CD4-positive, alpha-beta T cell treated with Interleukin-1 beta for 1 hour (primary cell): Measurements from ENCODE around the gene SYNPO2.

Experiments
- DNase-seq, 2 donors: peaks; one replicate each; pipeline ENCODE4 v3.0.0-alpha.2; 2020 to 2022

SYNPO2 gene

DNA sequence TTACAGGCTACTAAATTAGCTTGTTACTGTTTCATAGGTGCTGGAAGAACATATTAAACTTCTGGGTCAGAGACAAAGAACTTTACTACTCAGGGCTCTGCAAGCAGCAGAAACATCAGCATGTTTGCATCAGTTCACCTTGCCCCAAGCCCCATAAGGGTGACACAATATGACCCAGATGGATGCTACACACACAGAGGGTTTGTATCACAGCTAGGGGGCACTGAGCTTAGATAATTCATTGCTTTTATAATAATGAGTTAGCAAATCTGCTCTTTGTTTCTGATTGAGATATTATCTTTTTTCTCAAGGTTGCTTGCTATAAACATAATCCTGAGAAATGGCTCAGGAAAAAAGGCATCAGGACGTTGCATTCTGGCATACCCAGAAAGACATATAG is 4.8 kb upstream of the SYNPO2 start:
- DNase-seq: no peak

DNA sequence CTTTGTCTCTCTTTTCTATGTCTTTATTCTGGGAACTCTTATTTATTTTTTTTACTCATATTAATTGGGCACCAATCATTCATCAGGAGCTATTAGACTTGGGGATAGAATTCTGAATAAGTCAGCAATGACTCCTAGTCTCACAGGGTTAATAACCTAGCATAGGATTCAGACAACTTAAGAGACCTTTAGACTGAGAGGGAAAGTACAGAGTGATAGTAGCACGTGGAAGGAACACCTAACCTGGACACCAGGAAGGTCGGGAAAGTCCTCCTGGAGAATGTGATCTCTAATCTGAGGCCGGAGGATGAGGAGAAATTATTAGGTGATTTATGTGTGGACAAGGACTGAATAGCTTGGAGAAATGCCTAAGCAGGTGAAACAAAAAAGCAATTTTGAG is 3.9 kb upstream of the SYNPO2 start:
- no peak for DNase-seq

DNA sequence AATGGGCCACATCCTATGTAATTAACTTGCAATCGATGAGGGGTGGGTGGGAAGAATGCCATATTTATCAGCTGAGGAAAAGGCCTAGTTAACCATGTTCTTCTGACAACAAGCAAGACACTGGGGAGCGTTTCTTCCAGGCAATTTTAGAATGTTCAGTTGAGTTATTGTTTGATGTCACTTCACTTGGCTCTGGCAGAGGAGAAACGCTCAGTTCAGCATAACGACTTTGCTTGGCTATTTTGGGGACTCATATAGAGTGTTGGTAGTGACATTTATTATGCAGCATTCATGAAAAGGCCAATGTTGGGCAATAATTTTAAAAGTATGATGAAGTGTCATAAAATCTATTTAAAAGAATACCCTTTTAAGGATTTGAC is 648 bp downstream of the SYNPO2 start:
- DNase-seq: no peak

DNA sequence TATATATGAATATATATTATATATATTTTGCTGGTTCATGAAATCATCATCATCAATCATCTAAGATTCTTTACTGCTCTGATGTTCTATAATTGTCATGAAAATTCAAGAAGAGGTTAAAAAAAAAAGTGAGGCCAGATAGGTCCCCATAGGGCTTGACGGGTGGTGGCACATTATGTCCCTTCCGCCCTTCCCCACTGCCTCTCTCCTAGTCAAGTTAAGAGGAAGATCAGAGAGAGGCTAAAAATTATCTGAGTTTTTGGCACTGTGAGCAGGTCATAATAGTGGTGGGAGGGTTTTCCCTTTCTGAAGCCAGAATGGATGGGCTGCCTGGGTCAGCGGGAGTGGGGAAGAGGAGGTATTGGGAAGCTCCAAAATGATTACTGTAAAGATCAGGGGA is 5.4 kb downstream of the SYNPO2 start:
- no peak for DNase-seq

DNA sequence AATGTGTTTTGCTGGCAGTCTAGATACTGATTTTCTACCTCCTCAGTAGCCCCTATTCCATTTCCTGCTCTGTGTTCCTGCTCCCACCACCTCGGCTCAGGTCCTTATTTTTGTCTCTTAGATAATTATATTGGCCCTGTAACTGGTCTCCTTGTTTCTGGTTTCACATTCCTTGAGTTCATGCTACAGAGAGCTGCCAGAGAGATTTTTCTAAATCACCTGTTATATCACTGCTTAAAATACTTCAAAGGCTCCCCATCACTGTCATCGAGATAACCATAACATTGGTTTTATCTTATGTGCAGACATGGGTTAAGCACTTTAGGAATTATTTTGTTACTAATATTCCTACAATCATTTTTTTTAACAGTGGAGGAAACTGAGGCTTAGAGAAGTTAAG is 9.6 kb downstream of the SYNPO2 start:
- no peak for DNase-seq

DNA sequence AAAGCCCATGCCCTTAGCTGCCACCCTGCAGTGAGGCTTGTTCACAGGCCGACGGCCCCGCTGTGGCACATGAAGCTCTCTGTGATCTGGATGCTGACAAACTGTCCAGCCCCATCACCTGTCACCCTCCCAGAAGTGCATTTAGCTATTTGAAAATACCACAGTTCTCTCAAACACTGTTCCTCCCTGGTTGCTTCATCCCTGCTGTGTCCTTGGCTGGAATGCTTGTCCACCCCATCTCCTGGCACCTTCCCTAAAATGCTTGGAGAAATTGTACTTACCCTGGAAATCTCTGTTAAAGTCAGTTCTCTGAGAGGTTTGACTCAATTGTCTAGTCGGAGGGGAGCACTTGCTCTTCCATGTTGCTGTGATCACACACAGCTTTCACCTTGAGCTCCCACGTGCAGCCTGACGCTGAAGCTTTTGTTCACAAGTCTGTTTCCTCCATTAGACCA is 10.1 kb downstream of the SYNPO2 start:
- no peak for DNase-seq

DNA sequence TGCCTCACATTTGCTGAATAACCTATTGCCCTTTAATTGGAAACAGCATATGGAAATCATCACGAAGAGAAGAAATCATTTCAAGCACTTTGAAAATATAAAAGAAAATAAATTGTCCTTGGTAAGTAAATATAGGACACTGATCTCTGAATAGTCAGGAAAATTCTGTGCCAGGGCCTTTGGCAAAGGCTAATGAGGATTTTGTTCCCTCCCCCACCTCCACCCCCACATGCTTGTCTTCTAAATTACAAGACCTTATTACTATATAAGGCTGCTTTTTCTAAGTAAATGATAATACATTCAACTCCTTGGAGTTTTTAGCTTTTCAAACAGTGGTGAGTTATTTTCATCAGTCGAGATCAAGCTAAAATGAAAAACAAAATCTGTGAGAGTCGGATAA is 15.8 kb downstream of the SYNPO2 start:
- no peak for DNase-seq

DNA sequence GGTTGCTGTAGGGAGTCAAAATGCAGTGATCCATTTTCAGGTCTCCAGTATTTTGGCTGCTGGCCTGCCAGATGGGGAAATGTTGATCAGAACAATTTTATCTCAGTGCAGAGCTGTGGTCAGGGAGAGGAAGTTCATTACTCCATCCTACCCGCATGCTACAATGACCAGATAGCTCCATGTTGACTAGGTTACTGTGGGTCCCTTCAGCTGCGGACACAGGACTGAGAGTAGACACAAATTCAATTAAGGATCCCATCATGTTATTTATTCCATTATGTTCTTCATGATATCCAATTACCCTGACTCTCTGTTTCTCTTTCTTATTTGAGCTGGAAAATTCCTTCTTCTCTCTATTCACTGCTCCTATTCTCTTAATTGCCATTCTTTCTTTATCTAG is 16.3 kb downstream of the SYNPO2 start:
- DNase-seq: no peak

DNA sequence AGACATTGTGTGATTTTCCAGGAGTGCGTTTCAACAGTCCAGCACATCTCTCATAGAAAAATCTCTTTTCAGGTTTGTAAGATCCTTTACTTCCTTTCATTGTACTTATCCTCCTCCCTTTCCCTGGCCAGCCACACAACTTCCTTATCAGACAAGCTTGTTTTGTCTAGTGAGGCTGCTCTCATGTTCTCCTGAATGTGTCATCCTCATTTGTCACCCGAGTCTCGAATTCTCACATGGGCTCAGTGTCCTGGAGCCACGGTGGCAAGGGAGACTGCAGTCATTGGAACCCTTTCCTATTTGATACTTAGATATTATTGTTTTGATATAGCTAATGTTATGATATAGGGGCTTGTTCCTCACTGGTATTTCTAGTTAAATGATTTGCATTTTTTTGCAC is 16.9 kb downstream of the SYNPO2 start:
- DNase-seq: no peak

DNA sequence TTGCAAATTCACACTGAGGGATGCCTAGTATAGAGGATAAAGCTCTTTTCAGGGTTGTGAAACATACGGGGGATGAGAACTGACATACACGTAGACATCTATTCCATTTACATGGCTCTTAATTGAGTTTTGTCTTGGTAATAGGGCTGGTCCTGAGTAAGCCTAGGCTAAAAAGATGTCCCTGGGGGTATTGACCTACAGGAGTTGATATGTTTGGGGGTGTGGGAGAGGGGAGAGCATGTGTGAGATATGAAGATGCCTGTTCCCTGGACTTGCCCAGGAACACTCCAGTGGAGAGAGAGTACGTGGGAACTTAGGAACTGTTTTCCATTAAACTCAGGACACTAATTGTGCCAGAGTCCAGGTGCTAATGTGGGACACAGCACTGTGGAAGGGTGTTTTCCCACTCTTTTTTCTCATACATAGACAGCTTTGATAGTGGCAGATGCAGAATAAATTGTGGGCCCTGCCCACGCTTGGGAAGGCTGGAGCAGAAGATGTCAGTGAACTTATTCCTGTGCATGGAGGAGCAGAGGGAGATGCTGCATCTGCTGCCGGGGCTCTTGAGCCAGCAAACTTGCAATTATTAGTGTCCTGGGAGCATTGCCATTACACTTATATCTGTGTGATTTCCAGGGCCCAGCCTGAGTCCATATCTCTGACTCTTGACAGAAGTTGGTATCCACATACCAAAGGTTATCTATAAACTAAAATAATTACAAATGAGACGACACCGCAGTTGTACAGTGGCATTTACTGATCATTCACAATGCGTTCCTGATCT is 20.7 kb downstream of the SYNPO2 start:
- no peak for DNase-seq

DNA sequence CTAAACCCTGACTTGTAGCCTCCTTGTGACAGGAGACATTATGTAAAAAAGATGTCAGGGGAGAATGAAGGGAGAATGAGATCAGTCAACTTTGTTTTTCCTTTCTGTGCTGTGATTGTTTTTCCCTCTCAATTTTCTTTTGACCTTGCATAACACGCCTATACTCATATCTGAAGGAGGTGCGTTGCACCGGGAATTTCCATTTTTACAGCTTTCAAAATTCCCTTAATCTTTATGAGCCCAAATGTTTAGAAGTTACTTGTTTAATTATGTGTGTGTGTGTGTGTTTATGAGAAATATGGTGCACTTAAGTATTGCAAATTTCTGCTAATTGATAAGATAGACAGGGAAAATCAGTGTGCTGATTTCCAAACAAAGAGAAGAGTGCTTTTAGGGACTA is 21.6 kb downstream of the SYNPO2 start:
- DNase-seq: no peak

DNA sequence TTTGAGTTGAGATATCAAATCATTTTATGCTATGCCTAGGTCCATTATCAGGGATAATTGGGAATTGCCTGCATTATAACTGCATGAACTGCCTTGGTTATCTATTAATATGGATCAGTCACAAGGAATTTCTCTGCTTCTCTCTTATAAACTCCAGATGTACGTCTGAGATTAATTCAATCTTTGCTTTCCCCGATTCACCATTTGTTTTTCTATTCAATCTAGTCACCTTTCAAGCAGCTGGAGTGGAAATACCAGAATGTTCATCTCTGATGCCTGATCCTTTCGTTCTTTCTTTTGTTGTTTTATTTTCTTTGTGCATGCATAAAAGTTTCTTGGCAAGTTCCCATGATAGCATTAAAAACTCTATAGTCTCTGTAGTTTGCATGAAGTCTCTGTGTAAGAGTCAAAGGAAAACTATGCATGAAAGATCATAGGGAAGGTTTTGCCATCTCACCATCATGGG is 22.6 kb downstream of the SYNPO2 start:
- DNase-seq: no peak

DNA sequence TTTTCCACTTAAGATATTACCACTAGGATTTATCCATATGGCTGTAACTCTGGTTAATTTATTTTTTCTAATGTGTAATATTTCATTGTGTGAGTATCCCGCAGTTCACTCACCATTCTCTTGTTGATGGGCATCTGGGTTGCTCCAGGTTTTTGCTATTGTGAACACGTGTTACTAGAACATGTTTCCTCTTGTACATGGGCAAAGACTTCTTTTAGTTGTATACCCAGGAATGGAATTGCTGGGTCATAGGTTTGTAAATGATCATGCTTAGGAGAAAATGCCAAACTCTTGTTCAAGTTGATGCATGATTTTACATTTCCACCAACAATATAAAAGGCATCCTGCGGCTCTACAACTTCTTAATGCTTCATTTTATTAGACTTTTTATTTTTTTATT is 26.8 kb downstream of the SYNPO2 start:
- DNase-seq: no peak

DNA sequence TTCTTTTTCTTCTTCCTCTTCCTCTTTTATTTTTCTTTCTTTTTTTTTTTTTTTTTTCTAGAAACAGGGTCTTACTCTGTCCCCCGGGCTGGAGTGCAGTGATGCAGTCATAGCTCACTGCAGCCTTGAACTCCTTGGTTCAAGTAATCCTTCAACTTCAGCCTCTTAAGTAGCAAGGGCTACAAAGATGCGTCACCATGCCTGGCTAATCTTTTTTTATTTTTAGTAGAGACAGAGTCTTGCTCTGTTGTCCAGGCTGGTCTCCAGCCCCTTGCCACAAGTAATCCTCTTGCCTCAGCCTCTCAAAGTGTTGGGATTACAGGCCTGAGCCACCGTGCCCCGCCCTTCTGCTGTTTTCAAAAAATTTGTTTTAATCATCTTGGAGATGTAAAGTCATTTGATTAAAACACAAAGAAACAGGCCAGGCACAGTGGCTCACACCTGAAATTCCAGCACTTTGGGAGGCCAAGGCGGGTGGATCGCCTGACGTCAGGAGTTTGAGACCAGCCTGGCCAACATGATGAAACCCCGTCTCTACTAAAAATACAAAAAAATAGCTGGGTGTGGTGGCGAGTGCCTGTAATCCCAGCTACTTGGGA is 28.1 kb downstream of the SYNPO2 start:
- no peak for DNase-seq

DNA sequence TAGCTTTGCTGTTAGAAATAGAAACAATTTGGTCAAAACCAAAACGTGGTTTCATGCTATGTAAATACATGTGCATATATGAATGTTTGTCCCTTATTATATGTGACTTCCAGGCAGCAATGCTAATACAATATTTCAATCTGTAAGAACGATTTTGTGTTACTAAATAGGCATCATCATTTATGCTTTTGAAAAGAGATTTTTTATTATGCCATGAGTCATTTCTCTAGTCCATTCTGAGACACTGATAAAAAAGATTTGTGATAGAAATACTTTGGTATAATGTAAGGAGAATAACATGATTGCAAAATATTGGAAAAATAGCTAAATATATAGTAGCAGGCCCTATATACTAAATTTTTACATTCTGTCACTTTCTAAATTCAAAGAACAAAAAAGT is 28.9 kb downstream of the SYNPO2 start:
- DNase-seq: no peak

DNA sequence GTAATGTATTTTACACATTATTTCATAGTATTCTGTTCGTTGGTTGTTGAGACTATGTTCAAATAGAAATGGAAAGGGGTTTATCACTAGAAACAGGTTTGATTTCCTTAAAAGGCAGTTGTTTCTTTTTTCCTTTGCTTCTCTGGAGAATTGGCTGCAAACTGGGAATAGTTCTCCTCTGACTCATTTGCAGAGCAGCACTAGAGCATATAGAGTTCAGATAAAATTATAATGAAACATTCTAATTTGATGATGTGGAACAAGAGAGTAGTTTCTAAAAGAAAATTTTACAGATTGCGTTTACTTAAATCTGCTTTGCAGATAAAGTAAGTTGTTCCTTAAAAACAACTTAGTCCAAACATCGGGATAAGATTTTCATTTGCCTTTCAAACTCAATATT is 29.7 kb downstream of the SYNPO2 start:
- no peak for DNase-seq

DNA sequence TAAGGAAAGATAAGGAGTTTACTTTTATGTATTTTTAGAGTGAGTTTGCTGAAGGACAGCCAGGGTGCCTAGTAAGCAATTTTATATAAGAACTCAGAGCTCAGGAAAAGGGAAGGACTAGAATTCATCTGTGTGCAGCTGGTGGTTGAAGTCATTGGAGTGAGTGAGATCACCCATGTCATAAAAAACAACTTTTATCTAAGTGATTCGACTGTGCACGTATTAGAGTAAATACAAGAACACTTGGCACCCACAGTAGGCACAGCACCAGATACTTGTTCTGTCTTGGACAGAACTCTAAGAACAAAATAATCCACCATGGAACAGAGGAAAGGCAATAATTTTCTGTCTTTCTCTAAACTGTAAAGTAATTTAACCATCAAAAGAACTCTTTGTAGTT is 31.6 kb downstream of the SYNPO2 start:
- no peak for DNase-seq

DNA sequence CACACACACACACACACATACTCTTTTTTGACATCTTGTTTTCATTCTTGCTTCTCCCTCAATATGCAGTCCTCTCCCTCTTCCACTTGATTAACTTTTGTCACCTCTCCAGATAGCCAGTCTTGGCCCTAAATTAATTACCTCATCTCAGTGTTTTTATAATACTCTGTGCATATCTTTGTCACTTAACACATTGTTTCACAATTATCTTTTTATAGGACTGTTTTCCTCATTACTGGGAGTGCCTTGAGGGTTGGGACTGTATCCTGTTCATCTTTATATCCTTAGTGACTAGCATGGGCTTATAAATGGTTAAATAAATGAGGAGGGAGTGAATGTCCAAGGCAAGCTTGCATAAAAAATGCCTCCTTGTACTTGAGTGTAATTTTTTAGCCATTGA is 33.1 kb downstream of the SYNPO2 start:
- no peak for DNase-seq

DNA sequence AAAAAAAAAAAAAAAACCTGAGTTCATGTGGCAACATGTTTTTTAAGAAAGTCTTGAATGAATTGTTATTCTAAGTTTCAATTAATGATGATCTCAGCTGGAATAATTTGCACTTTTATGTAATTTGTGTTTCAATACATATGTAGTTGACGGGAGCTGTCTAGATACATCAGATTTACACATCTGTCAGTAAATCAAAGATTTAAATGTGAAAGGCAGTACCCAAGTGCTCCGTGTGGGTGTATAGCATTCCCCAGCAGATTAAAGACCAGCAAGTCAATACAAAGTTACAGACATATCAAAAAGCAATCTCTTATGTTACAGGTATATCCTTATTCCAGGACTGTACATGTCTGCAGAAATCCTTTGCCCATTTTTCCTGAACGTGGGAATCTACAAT is 35.2 kb downstream of the SYNPO2 start:
- no peak for DNase-seq

DNA sequence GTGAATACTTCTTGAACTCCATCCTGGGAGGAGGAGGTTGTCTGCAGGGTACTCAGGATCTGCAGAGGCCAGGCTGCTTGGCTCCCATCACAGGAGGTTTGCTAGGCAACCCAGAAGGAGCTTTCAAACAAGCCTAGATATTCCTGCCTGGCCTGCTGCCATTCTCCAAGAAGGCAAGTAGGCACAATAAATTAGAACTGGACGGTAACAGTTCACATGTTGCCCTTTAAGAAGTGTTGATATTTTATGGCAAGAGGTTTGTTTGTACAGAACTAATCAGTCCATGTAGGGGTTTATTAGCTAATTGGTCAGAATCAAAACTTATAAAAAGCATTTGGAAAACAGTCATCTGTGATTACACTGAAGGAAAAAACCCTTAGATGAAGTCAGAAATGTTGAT is 39.3 kb downstream of the SYNPO2 start:
- no peak for DNase-seq

DNA sequence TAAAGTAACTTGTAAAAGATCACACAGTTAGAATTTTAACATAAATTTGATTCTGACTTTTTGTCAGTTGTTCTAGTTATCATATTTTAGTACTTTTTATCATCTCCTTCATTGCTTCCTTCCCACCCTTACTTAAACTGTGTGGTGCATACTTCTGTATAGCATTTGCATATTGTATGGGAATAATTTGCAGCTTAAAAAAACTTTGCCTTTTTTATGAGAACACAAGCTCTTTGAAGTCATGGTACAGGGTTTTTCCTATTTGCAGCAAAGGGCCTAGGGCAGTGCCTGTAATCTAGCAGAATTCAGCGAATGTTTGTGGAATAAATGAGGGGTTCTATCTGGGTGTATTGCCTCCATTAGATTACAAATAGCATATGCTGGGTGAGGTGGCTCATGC is 41.6 kb downstream of the SYNPO2 start:
- DNase-seq: no peak

DNA sequence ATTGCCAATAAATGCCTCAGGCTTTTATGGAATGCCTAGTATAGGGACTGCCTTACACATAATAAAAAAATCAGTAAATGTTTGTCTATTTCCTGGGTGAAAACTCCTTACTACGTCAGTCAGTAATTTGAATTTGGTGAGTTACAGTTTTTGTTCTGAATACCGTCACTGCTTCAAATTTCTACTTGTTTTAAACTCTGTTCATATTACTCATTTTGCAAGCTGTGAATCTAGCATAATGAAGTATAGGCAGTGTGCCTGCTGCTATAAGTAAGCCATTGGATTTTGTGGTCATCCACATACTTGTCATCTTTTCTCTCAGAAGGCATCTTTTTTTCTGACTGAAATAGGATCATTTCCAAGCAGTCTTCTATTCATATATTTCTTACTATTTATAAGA is 43.1 kb downstream of the SYNPO2 start:
- DNase-seq: no peak

DNA sequence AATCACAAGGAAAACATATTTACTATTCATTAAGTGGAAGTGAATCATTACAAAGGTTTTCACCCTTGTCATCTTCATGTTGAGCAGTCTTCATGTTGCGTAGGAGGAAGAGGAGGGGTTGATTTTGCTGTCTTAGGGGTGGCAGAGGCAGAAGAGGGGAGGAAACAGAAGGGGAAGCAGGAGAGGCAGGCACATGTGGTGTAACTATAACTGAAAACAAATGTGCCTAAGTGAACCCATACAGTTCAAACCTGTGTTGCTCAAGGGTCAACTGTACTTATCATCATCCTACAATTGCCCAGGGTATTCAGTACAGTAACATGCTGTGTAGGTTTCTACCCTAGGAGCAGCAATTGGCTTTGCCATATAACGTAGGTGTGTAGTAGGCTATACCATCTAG is 47.2 kb downstream of the SYNPO2 start:
- no peak for DNase-seq

DNA sequence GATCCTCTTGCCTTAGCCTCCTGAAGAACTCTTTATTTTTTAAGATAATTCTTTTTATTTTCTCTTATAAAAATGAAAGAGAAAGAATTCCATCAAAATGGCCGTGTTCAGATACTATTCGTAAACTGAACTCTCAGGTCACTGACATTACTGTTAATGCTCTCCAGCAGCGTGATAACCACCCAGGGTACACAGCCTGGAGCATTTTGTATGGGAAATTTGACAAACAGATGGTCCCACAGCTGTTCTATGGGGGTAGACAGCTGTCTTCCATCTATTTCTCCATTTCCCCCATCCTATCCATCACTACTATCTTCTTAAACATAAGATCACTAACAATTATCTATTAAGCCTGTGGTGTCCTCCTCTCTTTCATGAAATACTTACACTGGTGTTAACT is 47.8 kb downstream of the SYNPO2 start:
- DNase-seq: no peak
